Liver (tissue), 9 donors: ENCODE data around the gene LRRC27. TPM values are rescaled to one million over a fixed set of nuclear protein-coding genes. Genes with fewer than 3 reads are reported as not detected.
A peak's percentile ranks its signal among the peaks of the same experiment; 100 is the strongest.

Experiments used
- DNase-seq: peaks from one replicate; pipeline ENCODE4 v3.0.0-alpha.2; 2017; ENCODE audit warnings: low spot score
- H3K27ac ChIP-seq, 2 donors: one replicate each; pipeline ENCODE4 v1.7.0; 2013; ENCODE audit warnings: inconsistent platforms in 2 of 2, low read length in 2 of 2, control low read depth in 1 of 2, low read depth in 1 of 2, mild to moderate bottlenecking in 1 of 2
- H3K27me3 ChIP-seq, 4 donors: one replicate each; pipeline versions ENCODE4 v1.6.1 to v1.7.0; 2013; ENCODE audit warnings: low read length in 3 of 4, inconsistent platforms in 1 of 4, mild to moderate bottlenecking in 1 of 4, moderate library complexity in 1 of 4; ENCODE audit not compliant: control insufficient read depth in 4 of 4, insufficient read depth in 4 of 4
- H3K36me3 ChIP-seq, 4 donors: one replicate each; pipeline versions ENCODE4 v1.6.1 to v1.7.0; 2013; ENCODE audit warnings: low read length in 3 of 4, mild to moderate bottlenecking in 3 of 4, low read depth in 1 of 4, moderate library complexity in 1 of 4; ENCODE audit not compliant: control insufficient read depth in 4 of 4, insufficient read depth in 3 of 4
- H3K4me1 ChIP-seq, 4 donors: one replicate each; pipeline versions ENCODE4 v1.6.1 to v1.7.0; 2013; ENCODE audit warnings: low read length in 3 of 4, mild to moderate bottlenecking in 3 of 4, moderate library complexity in 1 of 4; ENCODE audit not compliant: control insufficient read depth in 4 of 4, insufficient read depth in 4 of 4
- H3K4me3 ChIP-seq, 3 donors: one replicate each; pipeline versions ENCODE4 v1.6.1 to v1.7.0; 2013; ENCODE audit warnings: low read length in 3 of 3, control low read depth in 1 of 3, low read depth in 1 of 3, mild to moderate bottlenecking in 1 of 3
- H3K9ac ChIP-seq, 2 donors: one replicate each; pipeline ENCODE4 v1.7.0; 2013; ENCODE audit warnings: low read length in 2 of 2, mild to moderate bottlenecking in 2 of 2, moderate library complexity in 2 of 2, control low read depth in 1 of 2, low read depth in 1 of 2
- H3K9me3 ChIP-seq, 4 donors: one replicate each; pipeline versions ENCODE4 v1.6.1 to v1.7.0; 2013; ENCODE audit warnings: low read length in 3 of 4; ENCODE audit not compliant: control insufficient read depth in 4 of 4
- ATF3 ChIP-seq: IDR thresholded peaks from 2 replicates; pipeline ENCODE4 v1.6.1; 2016; ENCODE audit warnings: antibody characterized with exemption
- CTCF ChIP-seq: fragments of 150-350 bp; IDR thresholded peaks from 2 replicates; pipeline ENCODE4 v1.5.1; 2017; ENCODE audit warnings: improper control_type of control experiment, low read depth, low read length; ENCODE audit not compliant: missing input control
- EGR1 ChIP-seq, 2 donors: IDR thresholded peaks; 2 replicates each; pipeline ENCODE4 v1.6.1; 2016 to 2018; ENCODE audit warnings: antibody characterized with exemption in 2 of 2, low read depth in 2 of 2
- FOXA1 ChIP-seq: IDR thresholded peaks from 2 replicates; pipeline ENCODE4 v1.6.1; 2016; ENCODE audit warnings: antibody characterized with exemption
- FOXA2 ChIP-seq: IDR thresholded peaks from 2 replicates; pipeline ENCODE4 v1.6.1; 2016; ENCODE audit warnings: antibody characterized with exemption
- GABPA ChIP-seq, 2 donors: IDR thresholded peaks in 1 of 2; conservative IDR thresholded peaks in 1 of 2; 2 replicates each; pipeline ENCODE4 v1.6.1; 2016; ENCODE audit warnings: antibody characterized with exemption in 2 of 2, mild to moderate bottlenecking in 1 of 2, moderate library complexity in 1 of 2
- HNF4A ChIP-seq, 2 donors: conservative IDR thresholded peaks; 2 replicates each; pipeline ENCODE4 v1.6.1; 2016; ENCODE audit warnings: antibody characterized with exemption in 2 of 2, mild to moderate bottlenecking in 2 of 2
- HNF4G ChIP-seq: IDR thresholded peaks from 2 replicates; pipeline ENCODE4 v1.6.1; 2016; ENCODE audit warnings: antibody characterized with exemption
- JUND ChIP-seq, 2 donors: IDR thresholded peaks; 2 replicates each; pipeline ENCODE4 v1.6.1; 2016; ENCODE audit warnings: antibody characterized with exemption in 2 of 2
- MAX ChIP-seq: IDR thresholded peaks from 2 replicates; pipeline ENCODE4 v1.6.1; 2016; ENCODE audit warnings: antibody characterized with exemption
- NR2F2 ChIP-seq: IDR thresholded peaks from 2 replicates; pipeline ENCODE4 v1.6.1; 2016; ENCODE audit warnings: antibody characterized with exemption
- RAD21 ChIP-seq, 2 donors: IDR thresholded peaks; 2 replicates each; pipeline ENCODE4 v1.6.1; 2016; ENCODE audit warnings: antibody characterized with exemption in 2 of 2, mild to moderate bottlenecking in 2 of 2
- RXRA ChIP-seq, 2 donors: IDR thresholded peaks; 2 replicates each; pipeline ENCODE4 v1.6.1; 2017 to 2018; ENCODE audit warnings: antibody characterized with exemption in 2 of 2, mild to moderate bottlenecking in 1 of 2
- SP1 ChIP-seq: IDR thresholded peaks from 2 replicates; pipeline ENCODE4 v1.6.1; 2018; ENCODE audit warnings: antibody characterized with exemption, mild to moderate bottlenecking
- TAF1 ChIP-seq: conservative IDR thresholded peaks from 2 replicates; pipeline ENCODE4 v1.6.1; 2016; ENCODE audit warnings: antibody characterized with exemption, mild to moderate bottlenecking
- YY1 ChIP-seq: IDR thresholded peaks from 2 replicates; pipeline ENCODE4 v1.6.1; 2016; ENCODE audit warnings: antibody characterized with exemption, mild to moderate bottlenecking
- WGBS: extraction: QIAGEN DNeasy Blood & Tissue Kit; methylation state at CpG from one replicate; pipeline ENCODE4 v1.1.7; 2013; 5-methylcytosine and 5-hydroxymethylcytosine counted together
- polyA plus RNA-seq, 2 donors: library from polyadenylated mRNA; stranded (reverse) in 1 of 2; unstranded in 1 of 2; fragments of 200-250 nt in 1 of 2; fragments of >200 nt in 1 of 2; fragmentation: Nextera tagmentation in 1 of 2; extraction: Ambion mirVana in 1 of 2; gene quantifications; one replicate each; pipeline versions ENCODE4 v1.2.1 to v1.2.3, GENCODE V29; 2013 to 2015
- total RNA-seq, 2 donors: library from RNA; depleted of rRNA; stranded (reverse); fragments of >200 nt; gene quantifications; one replicate each; pipeline ENCODE4 v1.2.3, GENCODE V29; 2014
- TF ChIP-seq, protein P1 (sequence below): IDR thresholded peaks from 2 replicates; pipeline ENCODE4 v1.6.1; 2016; ENCODE audit warnings: antibody characterized with exemption, mild to moderate bottlenecking
- TF ChIP-seq, protein P2 (sequence below): IDR thresholded peaks from 2 replicates; pipeline ENCODE4 v1.6.1; 2016; ENCODE audit warnings: antibody characterized with exemption
- donor health status: healthy.
- donor health status: healthy.
- donor health status: healthy.
- donor health status: healthy.
- donor health status: healthy.

Gene LRRC27
- total and polyA plus RNA-seq, 4 donors, result 1.8 to 2.8 (median 2.6) TPM

DNA sequence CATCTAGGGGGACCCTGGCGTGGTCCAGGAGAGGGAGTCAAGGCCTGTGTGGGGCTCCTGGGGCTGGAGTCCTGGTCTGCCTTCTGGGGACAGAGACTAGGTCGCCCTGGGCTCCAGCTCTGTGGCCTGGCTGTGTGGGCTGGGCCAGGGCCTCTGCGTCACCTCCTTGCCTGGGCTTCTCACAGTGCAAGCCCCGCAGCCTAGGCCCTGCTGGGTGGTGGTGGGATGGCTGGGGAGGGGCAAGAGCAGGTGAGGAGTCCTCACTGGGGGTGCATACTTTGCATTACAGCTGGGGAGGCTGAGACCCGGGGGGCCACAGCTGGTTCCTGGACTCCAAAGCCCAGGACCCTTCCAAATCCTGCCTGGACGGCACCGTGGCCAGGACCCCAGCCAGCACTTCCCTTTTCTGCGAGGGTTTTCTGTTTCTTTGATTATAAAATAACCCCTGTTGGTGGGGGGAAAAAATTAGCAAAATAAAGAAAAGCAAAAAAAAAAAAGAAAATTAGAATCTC lies 88.5 kb downstream of the LRRC27 start:
- Histone ChIP-seq H3K9me3 (no peaks in the 10 kb centered on the region), H3K4me3 (no peak overlapping the region), H3K27me3 (no peaks in the 10 kb centered on the region), H3K9ac (no peak overlapping the region), H3K4me1 (peaks cover 0 to 13% (median 7%) of the 10 kb centered on the region in 4 donors), H3K36me3 (no peaks in the 10 kb centered on the region), H3K27ac (peak overlapping the region; percentile 51 to 73)
- TF ChIP-seq NR2F2, result no peak
- TF ChIP-seq, protein P1, sequence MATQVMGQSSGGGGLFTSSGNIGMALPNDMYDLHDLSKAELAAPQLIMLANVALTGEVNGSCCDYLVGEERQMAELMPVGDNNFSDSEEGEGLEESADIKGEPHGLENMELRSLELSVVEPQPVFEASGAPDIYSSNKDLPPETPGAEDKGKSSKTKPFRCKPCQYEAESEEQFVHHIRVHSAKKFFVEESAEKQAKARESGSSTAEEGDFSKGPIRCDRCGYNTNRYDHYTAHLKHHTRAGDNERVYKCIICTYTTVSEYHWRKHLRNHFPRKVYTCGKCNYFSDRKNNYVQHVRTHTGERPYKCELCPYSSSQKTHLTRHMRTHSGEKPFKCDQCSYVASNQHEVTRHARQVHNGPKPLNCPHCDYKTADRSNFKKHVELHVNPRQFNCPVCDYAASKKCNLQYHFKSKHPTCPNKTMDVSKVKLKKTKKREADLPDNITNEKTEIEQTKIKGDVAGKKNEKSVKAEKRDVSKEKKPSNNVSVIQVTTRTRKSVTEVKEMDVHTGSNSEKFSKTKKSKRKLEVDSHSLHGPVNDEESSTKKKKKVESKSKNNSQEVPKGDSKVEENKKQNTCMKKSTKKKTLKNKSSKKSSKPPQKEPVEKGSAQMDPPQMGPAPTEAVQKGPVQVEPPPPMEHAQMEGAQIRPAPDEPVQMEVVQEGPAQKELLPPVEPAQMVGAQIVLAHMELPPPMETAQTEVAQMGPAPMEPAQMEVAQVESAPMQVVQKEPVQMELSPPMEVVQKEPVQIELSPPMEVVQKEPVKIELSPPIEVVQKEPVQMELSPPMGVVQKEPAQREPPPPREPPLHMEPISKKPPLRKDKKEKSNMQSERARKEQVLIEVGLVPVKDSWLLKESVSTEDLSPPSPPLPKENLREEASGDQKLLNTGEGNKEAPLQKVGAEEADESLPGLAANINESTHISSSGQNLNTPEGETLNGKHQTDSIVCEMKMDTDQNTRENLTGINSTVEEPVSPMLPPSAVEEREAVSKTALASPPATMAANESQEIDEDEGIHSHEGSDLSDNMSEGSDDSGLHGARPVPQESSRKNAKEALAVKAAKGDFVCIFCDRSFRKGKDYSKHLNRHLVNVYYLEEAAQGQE, result no peak
- no peak for TF ChIP-seq RXRA (IDR thresholded peaks at IDR 0.05)
- no peak for TF ChIP-seq YY1
- no peak for TF ChIP-seq JUND (IDR thresholded peaks at IDR 0.05)
- no peak for TF ChIP-seq EGR1 (IDR thresholded peaks at IDR 0.05; ENCODE audit: low read depth in 2 of 2)
- no peak for TF ChIP-seq HNF4A (conservative IDR thresholded peaks at IDR 0.05)
- TF ChIP-seq FOXA2, result no peak
- TF ChIP-seq HNF4G, result no peak
- no peak for TF ChIP-seq FOXA1
- TF ChIP-seq RAD21 (IDR thresholded peaks at IDR 0.05), result no peak
- no peak for TF ChIP-seq TAF1
- TF ChIP-seq GABPA (IDR thresholded peaks at IDR 0.05 in 1 of 2, conservative IDR thresholded peaks at IDR 0.05 in 1 of 2), result no peak
- TF ChIP-seq, protein P2, sequence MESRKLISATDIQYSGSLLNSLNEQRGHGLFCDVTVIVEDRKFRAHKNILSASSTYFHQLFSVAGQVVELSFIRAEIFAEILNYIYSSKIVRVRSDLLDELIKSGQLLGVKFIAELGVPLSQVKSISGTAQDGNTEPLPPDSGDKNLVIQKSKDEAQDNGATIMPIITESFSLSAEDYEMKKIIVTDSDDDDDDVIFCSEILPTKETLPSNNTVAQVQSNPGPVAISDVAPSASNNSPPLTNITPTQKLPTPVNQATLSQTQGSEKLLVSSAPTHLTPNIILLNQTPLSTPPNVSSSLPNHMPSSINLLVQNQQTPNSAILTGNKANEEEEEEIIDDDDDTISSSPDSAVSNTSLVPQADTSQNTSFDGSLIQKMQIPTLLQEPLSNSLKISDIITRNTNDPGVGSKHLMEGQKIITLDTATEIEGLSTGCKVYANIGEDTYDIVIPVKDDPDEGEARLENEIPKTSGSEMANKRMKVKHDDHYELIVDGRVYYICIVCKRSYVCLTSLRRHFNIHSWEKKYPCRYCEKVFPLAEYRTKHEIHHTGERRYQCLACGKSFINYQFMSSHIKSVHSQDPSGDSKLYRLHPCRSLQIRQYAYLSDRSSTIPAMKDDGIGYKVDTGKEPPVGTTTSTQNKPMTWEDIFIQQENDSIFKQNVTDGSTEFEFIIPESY, result no peak
- TF ChIP-seq CTCF, result no peak
- TF ChIP-seq ATF3, result no peak
- no peak for TF ChIP-seq SP1
- no peak for TF ChIP-seq MAX
- DNase-seq, result no peak
- WGBS, result 72% methylated on average over 8 of the region's 8 CpGs
